ENCODE data around the gene LYPD6B. TPM values are rescaled to one million over a fixed set of nuclear protein-coding genes. Genes with fewer than 3 reads are reported as not detected.

The LYPD6B gene
- total and polyA plus RNA-seq, 8 donors: 0.79 to 35.8 (median 24.6) TPM

DNA sequence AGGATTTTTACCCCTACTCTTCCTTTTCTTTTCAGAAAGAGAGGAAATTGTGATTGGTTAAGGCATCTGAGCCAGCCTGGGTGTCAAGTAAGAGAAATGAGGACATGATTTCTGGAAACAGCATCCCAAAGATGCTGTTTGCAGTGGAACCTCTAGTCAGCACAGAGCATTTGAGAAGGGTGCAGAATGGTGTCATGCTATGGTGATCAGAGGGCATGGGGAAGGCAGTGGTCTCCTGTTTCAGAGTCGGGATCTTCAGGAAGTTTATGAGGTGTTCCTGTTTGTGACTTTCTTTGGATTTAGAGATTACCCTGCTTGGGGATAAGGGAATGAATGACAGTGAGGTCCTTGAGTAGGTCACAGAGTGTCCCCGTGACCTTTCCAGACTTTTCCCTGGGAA lies 117.5 kb downstream of the LYPD6B start:
- Histone ChIP-seq H3K27me3 (no peaks in the 10 kb centered on the region), H3K27ac (no peak overlapping the region), H3K9me3 (no peaks in the 10 kb centered on the region), H3K4me3 (no peak overlapping the region), H3K36me3 (no peaks in the 10 kb centered on the region), H3K4me1 (peaks cover 0 to 10% of the 10 kb centered on the region in 2 donors)
- intact Hi-C loops (cut with DNase I): no loop called here
- DNase-seq (no peak), ATAC-seq (no peak)
- TF ChIP-seq, protein P1, sequence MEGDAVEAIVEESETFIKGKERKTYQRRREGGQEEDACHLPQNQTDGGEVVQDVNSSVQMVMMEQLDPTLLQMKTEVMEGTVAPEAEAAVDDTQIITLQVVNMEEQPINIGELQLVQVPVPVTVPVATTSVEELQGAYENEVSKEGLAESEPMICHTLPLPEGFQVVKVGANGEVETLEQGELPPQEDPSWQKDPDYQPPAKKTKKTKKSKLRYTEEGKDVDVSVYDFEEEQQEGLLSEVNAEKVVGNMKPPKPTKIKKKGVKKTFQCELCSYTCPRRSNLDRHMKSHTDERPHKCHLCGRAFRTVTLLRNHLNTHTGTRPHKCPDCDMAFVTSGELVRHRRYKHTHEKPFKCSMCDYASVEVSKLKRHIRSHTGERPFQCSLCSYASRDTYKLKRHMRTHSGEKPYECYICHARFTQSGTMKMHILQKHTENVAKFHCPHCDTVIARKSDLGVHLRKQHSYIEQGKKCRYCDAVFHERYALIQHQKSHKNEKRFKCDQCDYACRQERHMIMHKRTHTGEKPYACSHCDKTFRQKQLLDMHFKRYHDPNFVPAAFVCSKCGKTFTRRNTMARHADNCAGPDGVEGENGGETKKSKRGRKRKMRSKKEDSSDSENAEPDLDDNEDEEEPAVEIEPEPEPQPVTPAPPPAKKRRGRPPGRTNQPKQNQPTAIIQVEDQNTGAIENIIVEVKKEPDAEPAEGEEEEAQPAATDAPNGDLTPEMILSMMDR (IDR thresholded peaks at IDR 0.05): no peak

DNA sequence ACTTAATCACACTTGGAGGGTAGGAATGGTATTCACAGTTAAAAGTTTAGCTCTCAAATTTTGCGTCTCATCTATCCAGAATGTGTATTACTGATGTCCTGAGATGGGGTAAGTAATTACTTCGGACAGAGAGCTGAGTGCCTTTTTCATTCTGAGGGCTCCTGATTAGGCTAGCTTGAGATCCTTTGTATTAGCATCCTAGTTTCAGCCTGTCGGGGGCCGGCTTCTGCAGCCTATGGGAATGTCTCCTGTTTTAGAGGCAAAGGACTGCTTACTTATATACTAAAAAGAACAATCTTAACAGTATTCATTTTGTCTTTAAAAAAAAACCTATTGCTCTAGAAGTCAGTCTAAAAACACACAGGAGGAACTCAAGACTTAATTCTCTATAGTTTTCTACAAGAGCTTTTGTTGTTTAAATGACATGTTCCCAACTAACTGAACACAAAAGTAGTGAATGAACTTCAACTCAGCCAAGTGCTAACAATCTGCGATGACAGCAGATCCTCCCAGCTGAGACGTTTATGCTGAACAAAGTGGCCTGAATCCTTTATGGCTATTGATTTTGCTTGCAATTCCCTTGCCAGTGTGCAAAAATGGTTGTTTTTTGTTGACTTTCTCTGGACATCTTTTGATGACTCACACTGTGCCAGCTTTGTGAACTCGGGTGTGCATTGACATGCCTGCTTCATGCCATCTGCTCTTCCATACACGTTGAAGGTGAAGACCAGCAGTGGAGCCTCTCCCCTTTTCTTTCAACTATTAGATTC lies 118.7 kb downstream of the LYPD6B start:
- no peak overlapping the region for H3K4me3 ChIP-seq
- H3K36me3 ChIP-seq: no peaks in the 10 kb centered on the region
- no peaks in the 10 kb centered on the region for H3K9me3 ChIP-seq
- peaks cover 0 to 15% of the 10 kb centered on the region in 2 donors for H3K4me1 ChIP-seq
- no peak for DNase-seq
- TF ChIP-seq, protein P1 (IDR thresholded peaks at IDR 0.05): no peak
- intact Hi-C loops (cut with DNase I): no loop called here
- ATAC-seq: no peak
- H3K27me3 ChIP-seq: no peaks in the 10 kb centered on the region
- no peak overlapping the region for H3K27ac ChIP-seq

DNA sequence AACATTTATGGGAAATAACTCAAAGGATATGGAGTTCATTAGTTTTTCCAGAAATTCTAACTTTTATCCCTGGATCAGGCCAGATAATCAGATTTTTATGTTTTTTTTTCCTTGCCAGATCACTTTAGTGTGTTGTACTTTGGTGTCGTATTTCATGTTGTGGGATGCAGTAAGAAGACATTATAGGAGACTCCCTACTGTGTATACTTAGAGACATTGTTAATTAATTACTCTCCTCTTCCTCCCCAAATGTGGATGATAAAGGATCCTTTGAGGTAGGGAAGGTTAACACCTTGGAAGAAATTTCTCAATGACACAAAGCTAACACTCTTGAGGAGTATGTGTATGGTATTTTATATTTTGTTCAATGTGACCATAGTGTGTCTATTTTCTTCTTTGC lies 120.5 kb downstream of the LYPD6B start:
- no peaks in the 10 kb centered on the region for H3K27me3 ChIP-seq
- no peak overlapping the region for H3K4me3 ChIP-seq
- TF ChIP-seq, protein P1 (IDR thresholded peaks at IDR 0.05): no peak
- H3K4me1 ChIP-seq: peaks cover 0 to 13% of the 10 kb centered on the region in 2 donors
- no peaks in the 10 kb centered on the region for H3K36me3 ChIP-seq
- intact Hi-C loops (cut with DNase I): no loop called here
- H3K27ac ChIP-seq: no peak overlapping the region
- ATAC-seq (no peak), DNase-seq (no peak)
- H3K9me3 ChIP-seq: no peaks in the 10 kb centered on the region

DNA sequence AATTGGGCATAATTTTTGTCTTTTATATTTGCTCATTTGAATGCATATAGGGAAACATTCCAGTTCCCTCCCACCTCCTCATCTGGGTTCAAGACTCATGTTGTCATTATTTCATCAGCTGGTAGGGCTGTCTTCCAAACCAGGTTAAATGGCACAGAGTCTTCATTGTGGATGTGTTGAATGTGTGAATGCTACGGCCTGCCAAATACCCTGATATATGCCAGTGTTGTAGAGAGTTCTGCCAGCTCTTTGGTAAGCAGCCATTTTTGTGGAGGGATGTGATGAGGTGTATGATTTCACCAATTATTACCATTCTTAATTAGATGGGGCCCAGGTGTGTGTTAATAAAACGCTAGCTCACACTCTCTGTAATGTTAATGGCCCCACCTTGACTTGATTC lies 121.7 kb downstream of the LYPD6B start:
- Histone ChIP-seq H3K9me3 (no peaks in the 10 kb centered on the region), H3K36me3 (no peaks in the 10 kb centered on the region), H3K4me1 (peaks cover 0 to 13% of the 10 kb centered on the region in 2 donors), H3K4me3 (no peak overlapping the region), H3K27me3 (no peaks in the 10 kb centered on the region), H3K27ac (no peak overlapping the region)
- DNase-seq (no peak), ATAC-seq (no peak)
- TF ChIP-seq, protein P1 (IDR thresholded peaks at IDR 0.05): no peak
- intact Hi-C loops (cut with DNase I): no loop called here

DNA sequence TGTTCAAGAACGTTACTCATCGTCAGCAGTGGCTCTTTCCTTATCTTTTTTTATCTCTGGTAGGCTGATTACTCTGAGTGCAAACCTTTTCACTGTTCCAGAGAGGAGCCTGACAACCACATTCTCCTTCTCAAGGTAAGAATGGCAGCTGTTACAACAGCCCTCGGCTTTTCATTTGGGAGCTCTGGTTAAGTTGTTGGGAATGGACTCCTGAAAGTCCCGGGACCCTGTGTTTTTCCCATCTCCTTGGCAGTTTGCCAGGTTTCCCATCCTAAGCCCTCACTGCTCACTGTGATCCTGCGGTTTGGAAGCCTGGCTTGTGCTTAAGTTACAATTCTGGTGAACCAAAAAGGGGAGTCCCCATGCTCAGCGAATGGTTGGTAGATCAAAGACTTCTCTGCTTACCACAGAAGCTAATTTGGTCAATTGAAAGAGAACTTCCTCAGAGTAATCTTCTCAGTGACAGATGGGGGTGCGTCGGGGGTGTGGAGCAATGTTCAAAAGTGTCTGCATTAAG lies 122.3 kb downstream of the LYPD6B start:
- intact Hi-C loops (cut with DNase I): no loop called here

More for the DNA sequence above, 122.3 kb downstream of the LYPD6B start:
- TF ChIP-seq, protein P1 (IDR thresholded peaks at IDR 0.05): no peak
- Histone ChIP-seq H3K4me3 (no peak overlapping the region), H3K27me3 (no peaks in the 10 kb centered on the region), H3K9me3 (peaks cover 0 to 2% of the 10 kb centered on the region in 2 donors), H3K4me1 (peaks cover 0 to 13% of the 10 kb centered on the region in 2 donors), H3K36me3 (no peaks in the 10 kb centered on the region), H3K27ac (peak overlapping the region in 1 of 2 donors; percentile 45)
- ATAC-seq (no peak), DNase-seq (no peak)

Measured in left lung (tissue), 10 donors.